HCT116 (cell line): ENCODE measurements around the gene DTX1. TPM values are rescaled to one million over a fixed set of nuclear protein-coding genes. Genes with fewer than 3 reads are reported as not detected.

Experiments used
- ATAC-seq: fragments of 200-7000 bp; cut with Tn5 transposase; 2 replicates; pipeline ENCODE4 v1.9.1; 2020; ENCODE audit warnings: mild to moderate bottlenecking, moderate library complexity
- BruUV-seq: library from RNA; stranded (reverse); fragments of 400-500 nt; replicated peaks from 2 replicates; lab custom pipeline; 2021; lab: Mats Ljungman, UMichigan
- CTCF ChIA-PET: fragments of 300-600 bp; sonication (Branson Sonifier 250); formaldehyde crosslinking; loops from one replicate; lab custom pipeline; 2021; ENCODE audit warnings: antibody characterized with exemption; lab: Charles Lee
- POLR2A ChIA-PET: fragments of 300-600, 350-600 bp; sonication (Branson Sonifier 250); formaldehyde crosslinking; loops from one replicate; lab custom pipeline; 2021; ENCODE audit warnings: antibody characterized with exemption; lab: Charles Lee
- RAD21 ChIA-PET, 2 experiments: fragments of 300-600 bp; sonication (Branson Sonifier 250); formaldehyde crosslinking; loops; one replicate each; lab custom pipeline; 2023; ENCODE audit warnings: low total read pairs in 2 of 2; ENCODE audit not compliant: uncharacterized antibody in 2 of 2, unreplicated experiment in 2 of 2, low non-redundant PET in 1 of 2; lab: Charles Lee
- DNase-seq: peaks from one replicate; pipeline ENCODE4 v3.0.0-alpha.2; 2010; ENCODE audit warnings: low read depth, low spot score
- H2AFZ ChIP-seq: fragments of 200-600 bp; shearing (Covaris generic), sonication (generic); 2 replicates; pipeline ENCODE4 v1.6.1; 2017; ENCODE audit warnings: low read depth, mixed run types, mixed read lengths, antibody characterized with exemption, low read length; ENCODE audit not compliant: poor library complexity, severe bottlenecking
- H3K27ac ChIP-seq: 2 replicates; pipeline ENCODE4 v1.5.1; 2012; ENCODE audit warnings: low read depth, low read length
- H3K27me3 ChIP-seq: fragments of 200-600 bp; sonication (generic); 2 replicates; pipeline ENCODE4 v1.6.1; 2016; ENCODE audit warnings: mixed run types, low read length, mixed read lengths; ENCODE audit not compliant: insufficient read depth
- H3K36me3 ChIP-seq, 2 experiments: fragments of 200-500 bp in 1 of 2; fragments of 200-600 bp in 1 of 2; sonication (Bioruptor generic) in 1 of 2; sonication (generic) in 1 of 2; 2 replicates each; pipeline versions ENCODE4 v1.5.1 to v1.6.1; 2014 to 2016; ENCODE audit warnings: low read length in 2 of 2, inconsistent platforms in 1 of 2, mixed read lengths in 1 of 2, mixed run types in 1 of 2; ENCODE audit not compliant: insufficient read depth in 2 of 2, control insufficient read depth in 1 of 2
- H3K4me1 ChIP-seq, 2 experiments: fragments of 200-600 bp in 1 of 2; sonication (generic) in 1 of 2; 2 replicates each; pipeline versions ENCODE4 v1.5.1 to v1.6.1; 2012 to 2017; ENCODE audit warnings: low read length in 2 of 2, inconsistent platforms in 1 of 2, mild to moderate bottlenecking in 1 of 2, mixed read lengths in 1 of 2, mixed run types in 1 of 2, moderate library complexity in 1 of 2; ENCODE audit not compliant: insufficient read depth in 2 of 2, control insufficient read depth in 1 of 2
- H3K4me2 ChIP-seq: fragments of 200-600 bp; sonication (generic); 2 replicates; pipeline ENCODE4 v1.6.1; 2017; ENCODE audit warnings: mixed run types, low read length, mixed read lengths
- H3K4me3 ChIP-seq, 2 experiments: fragments of 200-600 bp in 1 of 2; sonication (generic) in 1 of 2; replicated peaks in 1 of 2; 2 replicates each; pipeline ENCODE4 v1.5.1; 2011 to 2016; ENCODE audit warnings: low read length in 2 of 2, control low read depth in 1 of 2, low read depth in 1 of 2, mild to moderate bottlenecking in 1 of 2, mixed read lengths in 1 of 2, mixed run types in 1 of 2
- H3K79me2 ChIP-seq: fragments of 200-600 bp; sonication (generic); 2 replicates; pipeline ENCODE4 v1.6.1; 2017; ENCODE audit warnings: mild to moderate bottlenecking, mixed run types, low read length, moderate library complexity, mixed read lengths; ENCODE audit not compliant: insufficient read depth
- H3K9ac ChIP-seq: fragments of 200-600 bp; sonication (generic); 2 replicates; pipeline ENCODE4 v1.6.1; 2016; ENCODE audit warnings: low read length, mixed read lengths
- H3K9me2 ChIP-seq: fragments of 200-600 bp; sonication (generic), shearing (Covaris generic); 2 replicates; pipeline ENCODE4 v1.6.1; 2017; ENCODE audit warnings: mixed run types, mild to moderate bottlenecking, moderate library complexity; ENCODE audit not compliant: insufficient read depth
- H3K9me3 ChIP-seq, 2 experiments: fragments of 200-500 bp in 1 of 2; fragments of 200-600 bp in 1 of 2; sonication (Bioruptor generic) in 1 of 2; sonication (generic) in 1 of 2; 2 replicates each; pipeline ENCODE4 v1.6.1; 2014 to 2017; ENCODE audit warnings: low read length in 2 of 2, mixed read lengths in 2 of 2, inconsistent platforms in 1 of 2, low read depth in 1 of 2, mild to moderate bottlenecking in 1 of 2, mixed run types in 1 of 2, moderate library complexity in 1 of 2; ENCODE audit not compliant: control insufficient read depth in 1 of 2, insufficient read depth in 1 of 2
- H4K20me1 ChIP-seq: fragments of 200-600 bp; sonication (generic), shearing (Covaris generic); 2 replicates; pipeline ENCODE4 v1.6.1; 2017; ENCODE audit warnings: mixed run types, mild to moderate bottlenecking, moderate library complexity; ENCODE audit not compliant: insufficient read depth
- EZH2phosphoT487 ChIP-seq: fragments of 200-600 bp; IDR thresholded peaks from 2 replicates; pipeline ENCODE4 v1.6.1; 2018; ENCODE audit warnings: antibody characterized with exemption, borderline replicate concordance
- REST ChIP-seq: IDR thresholded peaks from 2 replicates; pipeline ENCODE4 v1.6.1; 2012; ENCODE audit warnings: low read depth
- SRF ChIP-seq: IDR thresholded peaks from 2 replicates; pipeline ENCODE4 v1.6.1; 2012; ENCODE audit warnings: low read depth
- TCF7L2 ChIP-seq: IDR thresholded peaks from 2 replicates; pipeline ENCODE4 v1.7.0; 2011; ENCODE audit warnings: borderline replicate concordance, inconsistent platforms; ENCODE audit not compliant: insufficient read depth, insufficient read length; ENCODE audit errors: extremely low read depth
- ZNF274 ChIP-seq: fragments of 200-500 bp; sonication (Bioruptor generic); IDR thresholded peaks from 2 replicates; pipeline ENCODE4 v1.6.1; 2014; ENCODE audit warnings: mild to moderate bottlenecking, low read depth, low read length, inconsistent platforms
- intact Hi-C: fragments of 100-400 bp; cut with micrococcal nuclease; formaldehyde crosslinking; loops from 2 replicates; pipeline ENCODE4 v1.10.0; 2022
- total RNA-seq: library from RNA; stranded (reverse); gene quantifications from one replicate; pipeline ENCODE4 v1.2.1, GENCODE V29; 2021; ENCODE audit not compliant: unreplicated experiment
- TF ChIP-seq, protein P1 (sequence below), 3 experiments: fragments of 200-600 bp in 1 of 3; sonication (generic) in 1 of 3; IDR thresholded peaks in 2 of 3; conservative IDR thresholded peaks in 1 of 3; 2 replicates each; pipeline ENCODE4 v1.5.1; 2012 to 2017; ENCODE audit warnings: low read depth in 2 of 3, low read length in 2 of 3, antibody characterized with exemption in 1 of 3, borderline replicate concordance in 1 of 3, control low read depth in 1 of 3, mild to moderate bottlenecking in 1 of 3, mixed read lengths in 1 of 3, mixed run types in 1 of 3, moderate library complexity in 1 of 3; ENCODE audit not compliant: insufficient read depth in 1 of 3

Gene DTX1
- total RNA-seq, 1 experiment from 2014 or later: not detected

DNA sequence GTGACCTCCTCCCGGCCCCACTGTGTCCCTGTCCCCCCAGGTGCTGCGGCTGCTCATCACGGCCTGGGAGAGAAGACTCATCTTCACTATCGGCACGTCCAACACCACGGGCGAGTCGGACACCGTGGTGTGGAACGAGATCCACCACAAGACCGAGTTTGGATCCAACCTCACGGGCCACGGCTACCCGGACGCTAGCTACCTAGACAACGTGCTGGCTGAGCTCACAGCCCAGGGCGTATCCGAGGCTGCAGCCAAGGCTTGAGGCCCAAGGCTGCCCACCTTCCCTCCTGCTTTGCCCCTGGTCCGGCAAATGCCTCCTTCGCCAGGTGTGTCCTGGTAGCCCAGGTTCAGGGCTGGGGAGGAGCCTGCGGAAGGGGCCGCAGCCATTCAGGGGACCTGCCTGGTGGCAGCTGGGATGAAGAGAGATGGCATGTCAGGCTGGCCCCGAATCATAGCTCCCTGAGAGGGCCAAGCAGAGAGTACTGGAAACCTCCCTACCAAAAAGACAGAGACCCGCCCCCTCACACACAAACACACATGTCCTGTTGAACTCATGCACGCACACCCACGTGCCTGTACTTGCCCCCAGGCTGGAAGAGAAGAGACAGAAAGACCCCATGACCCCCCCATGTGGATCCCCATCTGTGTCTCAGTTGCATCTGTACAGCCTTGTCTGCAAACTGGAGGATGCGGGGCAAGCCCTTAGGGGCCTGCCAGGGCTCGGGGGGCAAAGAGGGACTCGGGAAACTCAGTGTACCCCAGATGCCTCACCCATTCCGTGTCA lies 40.3 kb downstream of the DTX1 start:
- no peaks in the 10 kb centered on the region for H3K27me3 ChIP-seq
- intact Hi-C loops: no loop called here
- H3K79me2 ChIP-seq: no peaks in the 10 kb centered on the region
- TF ChIP-seq TCF7L2 (no peak), EZH2phosphoT487 (no peak), REST (no peak), ZNF274 (no peak), SRF (no peak)
- TF ChIP-seq, protein P1, sequence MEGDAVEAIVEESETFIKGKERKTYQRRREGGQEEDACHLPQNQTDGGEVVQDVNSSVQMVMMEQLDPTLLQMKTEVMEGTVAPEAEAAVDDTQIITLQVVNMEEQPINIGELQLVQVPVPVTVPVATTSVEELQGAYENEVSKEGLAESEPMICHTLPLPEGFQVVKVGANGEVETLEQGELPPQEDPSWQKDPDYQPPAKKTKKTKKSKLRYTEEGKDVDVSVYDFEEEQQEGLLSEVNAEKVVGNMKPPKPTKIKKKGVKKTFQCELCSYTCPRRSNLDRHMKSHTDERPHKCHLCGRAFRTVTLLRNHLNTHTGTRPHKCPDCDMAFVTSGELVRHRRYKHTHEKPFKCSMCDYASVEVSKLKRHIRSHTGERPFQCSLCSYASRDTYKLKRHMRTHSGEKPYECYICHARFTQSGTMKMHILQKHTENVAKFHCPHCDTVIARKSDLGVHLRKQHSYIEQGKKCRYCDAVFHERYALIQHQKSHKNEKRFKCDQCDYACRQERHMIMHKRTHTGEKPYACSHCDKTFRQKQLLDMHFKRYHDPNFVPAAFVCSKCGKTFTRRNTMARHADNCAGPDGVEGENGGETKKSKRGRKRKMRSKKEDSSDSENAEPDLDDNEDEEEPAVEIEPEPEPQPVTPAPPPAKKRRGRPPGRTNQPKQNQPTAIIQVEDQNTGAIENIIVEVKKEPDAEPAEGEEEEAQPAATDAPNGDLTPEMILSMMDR (IDR thresholded peaks at IDR 0.05 in 2 of 3, conservative IDR thresholded peaks at IDR 0.05 in 1 of 3; ENCODE audit: borderline replicate concordance in 1 of 3, insufficient read depth in 1 of 3, low read depth in 2 of 3, low read length in 2 of 3): no peak
- H3K36me3 ChIP-seq: no peaks in the 10 kb centered on the region
- no peak overlapping the region for H3K27ac ChIP-seq
- no peaks in the 10 kb centered on the region for H3K9me3 ChIP-seq
- H3K4me3 ChIP-seq: no peak overlapping the region
- H3K9ac ChIP-seq: no peak overlapping the region
- no peak overlapping the region for H3K4me2 ChIP-seq
- BruUV-seq: no TSS peak
- H3K9me2 ChIP-seq: no peaks in the 10 kb centered on the region
- RAD21 ChIA-PET: interaction anchor here in 1 of 2 experiments (1.4 kb wide), 1 partner anchor 104 kb away, joined by 4 read pairs; no protein-coding TSS in a partner anchor
- no peak for ATAC-seq
- no peaks in the 10 kb centered on the region for H4K20me1 ChIP-seq
- CTCF ChIA-PET: interaction anchor here (2.0 kb wide), 1 partner anchor 104 kb away, joined by 9 read pairs; no protein-coding TSS in a partner anchor
- POLR2A ChIA-PET: no interaction called here
- H3K4me1 ChIP-seq: peaks cover 8 to 20% of the 10 kb centered on the region in 2 experiments; a peak in 3 of 4 replicates
- no peak overlapping the region for H2AFZ ChIP-seq
- DNase-seq: no peak
